Activated T-cell treated with anti-CD3 and anti-CD28 coated beads, Interleukin-2, amount 50 U/mL, for 24 hours (primary cell): ENCODE measurements around the gene ENDOU.
"Not testable (repeated sequence)": the region's sequence is repeated elsewhere in the genome, so short reads cannot be mapped to it uniquely, and the experiment has no call there.

Experiments used
- DNase-seq: peaks from one replicate; pipeline ENCODE4 v3.0.0-alpha.2; 2020
- H3K27ac Mint-ChIP-seq: 2 replicates; pipeline ENCODE4 v1.8.0; 2020; ENCODE audit warnings: mild to moderate bottlenecking, mixed read lengths
- H3K27me3 Mint-ChIP-seq: 2 replicates; pipeline ENCODE4 v1.8.0; 2020; ENCODE audit warnings: mixed read lengths
- H3K36me3 Mint-ChIP-seq: 2 replicates; pipeline ENCODE4 v1.8.0; 2020; ENCODE audit warnings: low read depth, mixed read lengths
- H3K4me1 Mint-ChIP-seq: 2 replicates; pipeline ENCODE4 v1.8.0; 2020; ENCODE audit warnings: low read depth, mixed read lengths
- H3K4me3 Mint-ChIP-seq: 2 replicates; pipeline ENCODE4 v1.8.0; 2020; ENCODE audit warnings: mild to moderate bottlenecking, moderate library complexity, mixed read lengths
- H3K9me3 Mint-ChIP-seq: 2 replicates; pipeline ENCODE4 v1.8.0; 2020; ENCODE audit warnings: mixed read lengths

ENDOU gene

DNA sequence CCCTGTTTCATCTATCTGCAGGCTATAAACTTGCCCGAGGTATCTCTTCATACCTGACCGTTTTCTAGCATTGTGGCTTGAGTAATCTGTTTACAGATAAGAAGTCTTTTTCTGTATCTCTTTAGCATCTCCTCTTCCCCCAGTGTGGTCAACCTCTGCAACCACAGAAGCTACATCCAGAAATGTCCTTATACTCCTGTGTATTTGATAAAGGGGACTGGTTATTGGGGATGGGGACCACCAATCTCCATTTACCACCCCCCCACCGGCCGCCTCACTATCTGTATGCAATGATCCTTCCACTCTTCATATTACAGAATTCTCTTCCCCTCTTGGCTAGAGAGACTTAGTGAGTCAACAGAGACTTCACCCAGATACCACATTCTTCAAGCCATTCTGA is 16.1 kb downstream of the ENDOU start:
- H3K4me1 Mint-ChIP-seq = peaks cover 34% of the 10 kb centered on the region
- no peaks in the 10 kb centered on the region for H3K9me3 Mint-ChIP-seq
- H3K27me3 Mint-ChIP-seq = no peaks in the 10 kb centered on the region
- H3K36me3 Mint-ChIP-seq = peaks cover 12% of the 10 kb centered on the region
- no peak overlapping the region for H3K27ac Mint-ChIP-seq
- H3K4me3 Mint-ChIP-seq = no peak overlapping the region
- no peak for DNase-seq

DNA sequence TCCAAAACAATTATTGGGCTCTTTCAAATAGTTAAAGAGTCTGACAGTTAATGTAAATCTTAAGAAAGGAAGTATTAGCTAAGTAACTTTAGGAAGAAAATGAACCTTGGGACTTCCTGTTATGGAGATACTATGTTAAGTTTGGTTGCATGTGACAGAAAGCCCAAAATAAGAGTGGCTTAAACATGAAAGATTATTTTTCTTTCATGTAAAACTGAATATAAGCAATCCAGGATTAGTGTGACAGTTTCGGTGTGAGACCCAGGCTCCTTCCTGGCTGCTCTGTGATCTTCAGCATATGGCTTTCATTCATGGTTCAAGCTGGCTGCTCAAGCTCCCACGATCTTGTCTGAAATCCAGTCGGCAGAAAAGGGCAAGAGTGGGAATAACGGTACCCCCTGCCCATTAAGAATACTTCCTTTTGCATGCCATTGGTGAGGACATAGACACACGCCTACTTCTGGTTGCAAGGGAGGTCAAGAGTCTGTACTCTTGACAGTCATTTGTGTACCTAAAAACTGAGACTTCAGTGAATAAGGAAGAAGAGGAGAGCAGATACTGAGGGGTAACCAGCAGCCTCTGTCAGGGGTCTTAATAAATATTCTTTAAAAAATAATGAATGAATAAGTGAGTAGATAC is 17.3 kb downstream of the ENDOU start:
- peaks cover 45% of the 10 kb centered on the region for H3K4me1 Mint-ChIP-seq
- no peak for DNase-seq
- H3K9me3 Mint-ChIP-seq = no peaks in the 10 kb centered on the region
- peaks cover 23% of the 10 kb centered on the region for H3K36me3 Mint-ChIP-seq
- peak overlapping the region; percentile 79 for H3K27ac Mint-ChIP-seq
- H3K4me3 Mint-ChIP-seq = peak overlapping the region; percentile 60
- H3K27me3 Mint-ChIP-seq = no peaks in the 10 kb centered on the region

DNA sequence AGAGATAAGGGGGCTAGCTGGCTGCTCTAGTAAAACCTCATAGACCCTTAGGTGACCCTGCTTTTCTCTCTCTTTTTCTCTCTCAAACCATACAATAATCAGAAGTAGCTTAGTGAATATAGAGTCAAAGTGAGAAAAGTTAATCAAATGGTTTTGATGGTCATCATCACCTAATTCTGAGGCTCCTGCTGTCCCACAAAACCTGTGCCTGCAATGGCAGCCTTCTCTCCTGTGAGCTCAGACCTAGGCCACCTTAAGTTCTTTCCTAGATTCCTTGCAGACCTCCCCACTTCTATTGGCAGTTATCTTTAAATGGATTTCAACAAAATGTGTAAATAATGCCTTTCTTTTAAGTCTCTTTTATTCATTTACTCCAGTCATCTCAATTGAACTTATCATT is 17.9 kb downstream of the ENDOU start:
- Mint-ChIP-seq H3K36me3 (peaks cover 26% of the 10 kb centered on the region), H3K4me3 (peak overlapping the region; percentile 60), H3K27ac (peak overlapping the region; percentile 79), H3K4me1 (peaks cover 49% of the 10 kb centered on the region), H3K27me3 (no peaks in the 10 kb centered on the region), H3K9me3 (no peaks in the 10 kb centered on the region)
- no peak for DNase-seq

DNA sequence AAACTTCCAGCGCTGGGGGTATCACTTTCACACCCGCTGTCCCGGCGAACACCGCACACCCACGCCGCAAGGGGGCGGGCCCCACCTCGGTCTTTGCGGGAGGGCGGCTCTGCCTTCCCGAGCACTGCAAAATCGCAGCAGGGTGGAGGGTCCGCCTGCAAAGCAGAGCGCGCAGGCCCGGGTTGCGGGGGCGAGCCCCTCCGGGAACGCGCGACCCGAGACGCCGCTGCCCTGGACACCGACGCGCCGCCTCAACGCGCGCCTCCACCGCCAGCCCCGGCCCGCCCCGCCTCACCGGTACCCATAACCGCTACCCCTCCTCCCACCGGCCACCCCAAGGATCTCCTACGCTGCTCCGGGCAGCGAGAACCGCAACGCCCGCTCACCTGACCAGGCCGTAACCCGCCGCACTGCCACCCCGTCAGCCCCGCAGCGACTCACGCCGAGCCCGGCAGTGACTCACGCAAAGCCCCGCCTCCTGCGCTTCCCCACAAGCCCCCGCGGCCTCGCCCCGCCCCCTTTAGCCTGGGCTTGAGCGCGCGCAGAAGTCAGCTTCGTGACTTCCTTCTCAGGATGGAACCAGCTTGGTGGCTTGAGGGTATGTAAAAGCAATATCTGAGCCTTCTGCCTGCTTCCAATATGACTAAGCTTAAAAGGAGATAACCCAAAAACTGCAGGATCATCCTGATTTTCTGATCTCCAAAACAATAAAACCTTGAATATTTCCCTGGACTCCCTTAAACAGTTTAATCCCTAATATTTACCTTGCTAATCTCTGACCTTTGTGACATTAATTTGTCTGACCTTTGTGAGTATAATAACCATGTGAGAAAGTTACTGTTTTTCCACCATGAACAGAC is 19.5 kb downstream of the ENDOU start, which contains the start of gene RPAP3:
Gene RPAP3 (minus strand): TSS at position 465 of the 860 bp plus-strand sequence. CDS start 3,190 bp downstream, outside the sequence.
- H3K27ac Mint-ChIP-seq = peak within 1 kb of the TSS; percentile 98
- peak; percentile 98 for DNase-seq
- H3K4me1 Mint-ChIP-seq = peaks cover 55% of the 10 kb centered on the region
- peak within 1 kb of the TSS; percentile 88 for H3K4me3 Mint-ChIP-seq
- H3K27me3 Mint-ChIP-seq = no peaks in the 10 kb centered on the region
- H3K36me3 Mint-ChIP-seq = peaks cover 38% of the 10 kb centered on the region
- no peaks in the 10 kb centered on the region for H3K9me3 Mint-ChIP-seq

DNA sequence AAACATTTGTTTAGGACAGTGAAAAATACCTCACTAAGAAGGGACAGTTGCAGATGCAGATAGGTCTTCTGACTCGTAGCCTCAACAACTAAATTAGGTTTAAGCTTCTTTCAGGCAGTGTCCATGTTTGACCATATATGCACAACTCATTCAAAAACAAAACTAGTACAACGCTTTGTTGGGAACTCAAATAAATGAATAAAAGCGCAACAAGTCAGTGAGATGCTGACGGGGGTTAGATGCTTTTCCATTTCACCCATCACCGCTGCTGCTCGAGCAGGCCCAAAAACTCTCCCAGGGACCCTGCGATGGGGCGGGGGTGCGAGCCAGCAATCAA is 20.1 kb downstream of the ENDOU start:
- peaks cover 44% of the 10 kb centered on the region for H3K36me3 Mint-ChIP-seq
- H3K9me3 Mint-ChIP-seq = no peaks in the 10 kb centered on the region
- peaks cover 60% of the 10 kb centered on the region for H3K4me1 Mint-ChIP-seq
- no peak for DNase-seq
- peak overlapping the region; percentile 98 for H3K27ac Mint-ChIP-seq
- H3K27me3 Mint-ChIP-seq = no peaks in the 10 kb centered on the region
- H3K4me3 Mint-ChIP-seq = peak overlapping the region; percentile 88

DNA sequence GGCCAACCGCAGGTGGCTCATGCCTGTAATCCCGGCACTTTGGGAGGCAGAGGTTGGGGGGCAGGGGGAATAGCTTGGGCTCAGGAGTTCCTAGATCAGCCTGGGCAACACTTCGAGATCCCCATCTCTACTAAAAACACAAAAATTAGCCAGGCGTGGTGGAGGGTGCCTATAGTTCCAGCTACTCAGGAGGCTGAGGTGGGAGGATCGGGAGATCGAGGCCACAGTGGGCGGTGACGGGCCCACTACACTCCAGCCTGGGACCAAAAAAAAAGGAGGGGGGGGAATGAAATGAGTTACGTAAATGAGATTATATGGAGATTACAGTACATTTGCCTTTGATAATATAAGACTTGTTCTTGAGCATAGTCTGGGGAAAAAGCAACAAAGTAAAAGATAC is 20.6 kb downstream of the ENDOU start:
- no peaks in the 10 kb centered on the region for H3K27me3 Mint-ChIP-seq
- peaks cover 49% of the 10 kb centered on the region for H3K36me3 Mint-ChIP-seq
- peaks cover 58% of the 10 kb centered on the region for H3K4me1 Mint-ChIP-seq
- peak overlapping the region; percentile 98 for H3K27ac Mint-ChIP-seq
- no peak for DNase-seq
- H3K4me3 Mint-ChIP-seq = peak overlapping the region; percentile 88
- H3K9me3 Mint-ChIP-seq = no peaks in the 10 kb centered on the region

DNA sequence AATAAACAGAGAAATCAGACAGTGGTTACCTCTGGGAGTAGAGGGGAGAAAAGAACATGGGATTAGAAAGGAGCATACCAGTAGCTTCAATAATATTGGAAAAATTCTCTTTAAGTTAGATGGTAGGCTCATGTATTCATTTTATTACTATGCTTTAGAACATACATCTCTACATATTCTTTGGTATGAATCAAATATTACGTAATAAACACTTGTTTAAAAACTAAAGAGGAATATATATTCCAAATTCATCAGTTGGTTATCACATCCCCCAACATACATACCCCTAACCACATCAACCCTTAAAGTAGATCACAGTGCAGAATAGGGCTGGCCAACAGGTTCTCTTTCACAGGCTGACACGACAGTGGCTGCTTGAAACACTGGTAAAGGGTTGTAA is 25.0 kb downstream of the ENDOU start:
- Mint-ChIP-seq H3K9me3 (no peaks in the 10 kb centered on the region), H3K4me3 (no peak overlapping the region), H3K36me3 (peaks cover 76% of the 10 kb centered on the region), H3K4me1 (peaks cover 48% of the 10 kb centered on the region), H3K27ac (no peak overlapping the region), H3K27me3 (no peaks in the 10 kb centered on the region)
- DNase-seq = no peak

DNA sequence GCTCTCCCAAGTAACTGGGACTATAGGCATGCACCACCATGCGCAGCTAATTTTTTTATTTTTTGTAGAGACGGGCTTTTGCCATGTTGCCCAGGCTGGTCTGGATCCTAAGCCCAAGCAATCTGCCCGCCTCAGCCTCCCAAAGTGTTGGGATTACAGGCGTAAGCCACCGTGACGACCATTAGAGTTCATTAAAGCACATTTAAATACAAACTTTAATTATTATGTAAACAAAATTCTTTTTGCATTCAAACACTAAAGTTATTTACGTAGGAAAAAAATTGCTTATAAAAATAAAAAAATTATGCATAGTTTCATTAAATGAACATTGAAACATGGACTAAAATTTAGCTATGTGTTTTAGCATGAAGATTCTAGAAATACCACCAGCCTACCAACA is 26.7 kb downstream of the ENDOU start:
- H3K4me1 Mint-ChIP-seq = peaks cover 38% of the 10 kb centered on the region

DNA sequence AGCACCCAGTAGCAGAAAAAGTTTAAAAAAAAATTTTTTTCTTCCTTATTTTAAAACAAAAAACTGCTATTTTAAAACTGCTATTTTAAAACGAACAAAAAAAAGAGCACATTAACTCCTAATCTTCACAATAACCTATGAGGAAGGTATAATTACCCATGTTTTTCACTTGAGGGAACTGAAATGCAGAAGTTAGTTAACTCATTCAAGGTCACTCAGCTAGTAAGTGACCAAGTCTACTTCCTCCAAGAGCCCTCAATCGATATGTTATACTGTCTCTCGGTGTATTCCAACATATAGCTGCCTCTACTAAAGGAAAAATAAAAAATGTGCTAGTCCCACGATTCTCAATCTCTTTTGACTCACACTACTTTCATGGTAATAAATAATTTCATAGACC is 27.2 kb downstream of the ENDOU start:
- Mint-ChIP-seq H3K4me1 (peaks cover 34% of the 10 kb centered on the region), H3K27me3 (no peaks in the 10 kb centered on the region), H3K4me3 (no peak overlapping the region), H3K9me3 (no peaks in the 10 kb centered on the region), H3K36me3 (peaks cover 82% of the 10 kb centered on the region), H3K27ac (no peak overlapping the region)
- no peak for DNase-seq

More for the DNA sequence above, 26.7 kb downstream of the ENDOU start:
- Mint-ChIP-seq H3K36me3 (peaks cover 82% of the 10 kb centered on the region), H3K27me3 (no peaks in the 10 kb centered on the region), H3K27ac (no peak overlapping the region), H3K9me3 (no peaks in the 10 kb centered on the region), H3K4me3 (no peak overlapping the region)
- no peak for DNase-seq

DNA sequence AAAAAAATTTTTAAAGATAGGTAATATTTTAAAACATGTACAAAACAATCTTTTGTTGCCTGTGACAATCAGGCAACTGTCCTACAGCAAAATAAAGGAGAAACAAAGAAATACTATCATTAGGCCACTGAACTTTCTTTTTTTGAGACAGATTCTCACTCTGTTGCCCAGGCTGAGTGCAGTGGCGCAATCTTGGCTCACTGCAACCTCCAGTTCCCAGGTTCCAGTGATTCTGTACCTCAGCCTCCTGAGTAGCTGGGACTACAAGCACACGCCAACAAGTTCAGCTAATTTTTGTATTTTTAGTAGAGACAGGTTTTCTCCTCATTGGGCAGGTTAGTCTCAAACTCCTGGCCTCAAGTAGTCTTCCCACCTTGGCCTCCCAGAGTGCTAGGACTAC is 36.1 kb downstream of the ENDOU start:
- peaks cover 79% of the 10 kb centered on the region for H3K36me3 Mint-ChIP-seq
- H3K27me3 Mint-ChIP-seq = no peaks in the 10 kb centered on the region

DNA sequence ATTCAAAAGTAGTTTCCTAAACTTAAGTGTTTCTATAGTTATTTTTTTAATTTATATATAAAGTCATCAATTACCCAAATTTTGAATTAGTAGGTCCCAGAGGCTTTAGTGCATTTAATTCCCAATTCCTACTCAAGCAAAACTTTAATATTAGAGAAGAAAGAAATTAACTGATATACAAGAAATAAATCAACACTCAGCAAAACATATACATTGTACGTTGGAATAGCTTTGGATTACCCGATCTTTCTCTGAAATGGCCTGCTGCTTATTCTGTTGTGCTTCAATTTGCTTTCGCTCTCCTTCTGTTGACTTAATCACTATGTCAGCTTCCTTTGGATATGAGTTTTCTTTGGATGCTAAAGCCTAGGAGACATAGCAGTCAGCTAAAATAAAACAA is 37.7 kb downstream of the ENDOU start:
- Mint-ChIP-seq H3K36me3 (peaks cover 76% of the 10 kb centered on the region), H3K9me3 (no peaks in the 10 kb centered on the region)

More for the DNA sequence above, 36.1 kb downstream of the ENDOU start:
- no peak overlapping the region for H3K4me3 Mint-ChIP-seq
- peak overlapping the region; percentile 18 for H3K27ac Mint-ChIP-seq
- H3K9me3 Mint-ChIP-seq = no peaks in the 10 kb centered on the region
- H3K4me1 Mint-ChIP-seq = peaks cover 5% of the 10 kb centered on the region
- DNase-seq = no peak

DNA sequence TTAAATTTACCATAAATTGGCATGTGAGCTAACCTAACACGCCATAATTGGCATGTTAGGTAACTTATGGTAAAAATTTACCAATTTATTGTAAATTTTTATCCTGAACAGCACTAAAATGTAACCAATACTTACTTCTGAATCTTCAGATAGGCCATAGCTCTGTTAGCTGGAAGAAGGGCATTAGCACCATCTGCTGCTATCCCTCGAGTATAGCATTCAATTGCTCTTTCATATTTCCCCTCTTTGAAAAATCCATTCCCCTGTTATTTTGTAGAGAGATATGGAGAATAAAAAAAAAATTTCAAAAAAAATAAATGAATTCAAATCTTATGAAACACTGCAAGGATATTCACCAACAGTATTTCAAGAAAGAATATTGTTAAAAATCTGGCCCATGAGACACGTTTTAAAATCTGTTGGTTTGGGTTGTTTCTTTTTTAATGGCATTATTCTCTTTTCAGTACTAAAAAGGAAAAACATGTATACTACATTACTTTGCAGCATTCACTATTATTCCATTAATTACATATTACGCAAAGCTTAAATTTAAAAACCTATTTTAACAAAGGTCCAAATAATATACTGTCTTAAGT is 38.5 kb downstream of the ENDOU start:
- no peak for DNase-seq
- no peaks in the 10 kb centered on the region for H3K9me3 Mint-ChIP-seq
- H3K4me1 Mint-ChIP-seq = peaks cover 10% of the 10 kb centered on the region
- peaks cover 75% of the 10 kb centered on the region for H3K36me3 Mint-ChIP-seq
- no peaks in the 10 kb centered on the region for H3K27me3 Mint-ChIP-seq
- no peak overlapping the region for H3K27ac Mint-ChIP-seq
- no peak overlapping the region for H3K4me3 Mint-ChIP-seq

More for the DNA sequence above, 37.7 kb downstream of the ENDOU start:
- peaks cover 10% of the 10 kb centered on the region for H3K4me1 Mint-ChIP-seq
- DNase-seq = no peak
- no peaks in the 10 kb centered on the region for H3K27me3 Mint-ChIP-seq
- H3K27ac Mint-ChIP-seq = no peak overlapping the region
- no peak overlapping the region for H3K4me3 Mint-ChIP-seq

DNA sequence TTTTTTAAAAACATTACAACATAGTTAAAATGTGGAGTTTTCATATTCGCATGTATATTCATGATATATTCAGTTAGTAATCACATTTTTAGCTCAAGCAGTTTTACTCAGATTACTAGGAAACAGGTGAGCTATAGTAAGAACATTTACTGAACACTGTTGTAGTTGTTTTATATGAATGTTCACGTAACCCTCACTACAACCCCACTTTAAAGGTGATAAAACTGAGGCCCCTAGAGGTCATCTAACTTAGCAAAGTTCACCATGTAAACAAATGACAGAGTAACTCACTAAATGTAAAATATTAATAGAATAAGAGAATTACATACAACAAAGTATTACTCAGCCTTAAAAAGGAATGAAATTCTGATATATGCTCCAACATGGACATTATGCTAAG is 45.5 kb downstream of the ENDOU start:
- peaks cover 89% of the 10 kb centered on the region for H3K36me3 Mint-ChIP-seq
- no peak overlapping the region for H3K27ac Mint-ChIP-seq
- no peak overlapping the region for H3K4me3 Mint-ChIP-seq
- no peaks in the 10 kb centered on the region for H3K27me3 Mint-ChIP-seq
- H3K9me3 Mint-ChIP-seq = no peaks in the 10 kb centered on the region
- H3K4me1 Mint-ChIP-seq = peaks cover 22% of the 10 kb centered on the region
- DNase-seq = no peak

DNA sequence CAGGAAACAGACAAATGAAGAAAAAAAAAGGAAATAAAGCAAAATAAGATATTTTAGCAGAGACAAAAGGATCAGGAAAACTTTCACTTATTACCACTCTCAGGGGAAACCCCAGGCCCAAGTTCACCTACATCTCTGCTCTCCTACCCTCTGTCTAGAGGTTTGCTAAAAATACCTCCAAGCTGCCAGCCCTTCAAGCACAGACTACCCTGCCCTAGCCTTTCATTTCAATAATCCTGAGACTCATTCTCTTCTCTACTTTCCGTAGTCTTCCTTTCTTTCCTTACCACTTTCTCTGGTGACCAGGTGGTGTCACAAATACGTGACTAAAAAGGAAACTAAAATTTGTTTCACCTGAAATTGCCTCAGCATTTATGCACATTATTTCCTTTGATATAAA is 53.2 kb downstream of the ENDOU start:
- no peak for DNase-seq
- Mint-ChIP-seq H3K4me1 (peaks cover 29% of the 10 kb centered on the region), H3K9me3 (no peaks in the 10 kb centered on the region), H3K4me3 (no peak overlapping the region), H3K36me3 (peaks cover 82% of the 10 kb centered on the region), H3K27ac (no peak overlapping the region), H3K27me3 (no peaks in the 10 kb centered on the region)

DNA sequence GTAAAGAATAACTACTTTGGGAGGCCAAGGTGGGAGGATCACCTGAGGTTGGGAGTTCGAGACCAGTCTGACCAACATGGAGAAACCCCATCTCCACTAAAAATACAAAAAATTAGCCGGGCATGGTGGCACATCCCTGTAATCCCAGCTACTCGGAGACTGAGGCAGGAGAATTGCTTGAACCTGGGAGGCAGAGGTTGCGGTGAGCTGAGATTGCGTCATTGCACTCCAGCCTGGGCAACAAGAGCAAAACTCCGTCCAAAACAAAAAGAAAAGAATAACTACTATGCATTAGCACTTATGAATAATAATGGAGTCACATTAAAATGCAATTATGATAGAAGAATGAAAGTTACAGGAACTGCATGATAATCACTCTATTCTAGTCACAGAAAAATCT is 57.4 kb downstream of the ENDOU start:
- not testable (repeated sequence) for H3K27ac Mint-ChIP-seq
- peaks cover 78% of the 10 kb centered on the region for H3K36me3 Mint-ChIP-seq

More for the DNA sequence above, 57.4 kb downstream of the ENDOU start:
- not testable (repeated sequence) for H3K27me3 Mint-ChIP-seq, H3K9me3 Mint-ChIP-seq, H3K4me3 Mint-ChIP-seq, DNase-seq
- peaks cover 13% of the 10 kb centered on the region for H3K4me1 Mint-ChIP-seq
